K562 (cell line): Measurements from ENCODE around the gene PAN3. TPM values are rescaled to one million over a fixed set of nuclear protein-coding genes. Genes with fewer than 3 reads are reported as not detected.
"Not testable (repeated sequence)": the region's sequence is repeated elsewhere in the genome, so short reads cannot be mapped to it uniquely, and the experiment has no call there.

Source experiments
- ATAC-seq: fragments of 200-7000 bp; cut with Tn5 transposase; 3 replicates; pipeline ENCODE4 v1.9.1; 2020; ENCODE audit warnings: moderate library complexity
- BruUV-seq: library from RNA; stranded (reverse); fragments of 400-500 nt; replicated peaks from 2 replicates; lab custom pipeline; 2021; lab: Mats Ljungman, UMichigan
- CTCF ChIA-PET: fragments of 300-600 bp; formaldehyde crosslinking; extraction: SDS; loops from one replicate; lab custom pipeline; 2021; ENCODE audit warnings: low intra/inter-chr PET ratio; lab: Yijun Ruan, JAX
- POLR2A ChIA-PET: fragments of 300-600, 350-650 bp; sonication (Branson Sonifier 250); formaldehyde crosslinking; extraction: SDS; loops from one replicate; lab custom pipeline; 2021; ENCODE audit warnings: antibody characterized with exemption, inconsistent platforms; lab: Yijun Ruan, JAX
- DNase-seq, 4 experiments: peaks; one replicate each; pipeline versions ENCODE4 v3.0.0 to v3.0.0-alpha.2; 2011 to 2018; ENCODE audit warnings: low spot score in 3 of 4, mixed read lengths in 3 of 4; ENCODE audit errors: extremely low read depth in 1 of 4
- FAIRE-seq: peaks from 2 replicates; lab custom pipeline; 2011; peaks lifted over from hg19 to GRCh38; lab: Jason Lieb, UNC
- H2AFZ ChIP-seq: 2 replicates; pipeline ENCODE4 v1.6.0; 2011; ENCODE audit warnings: low read depth, low read length, control low read depth, inconsistent platforms
- H3K27ac ChIP-seq: fragments of 200-600 bp; 3 replicates; pipeline ENCODE4 v1.8.0; 2011; ENCODE audit warnings: low read depth, mild to moderate bottlenecking, control low read depth, inconsistent platforms, low read length, moderate library complexity, mixed read lengths; ENCODE audit errors: extremely low read depth
- H3K27me3 ChIP-seq, 2 experiments: fragments of 300-600 bp in 1 of 2; 2 replicates in 1 of 2; 3 replicates in 1 of 2; pipeline versions ENCODE4 v1.6.0 to v1.8.0; 2011; ENCODE audit warnings: inconsistent platforms in 2 of 2, low read length in 2 of 2, mild to moderate bottlenecking in 1 of 2, mixed read lengths in 1 of 2, moderate library complexity in 1 of 2; ENCODE audit not compliant: control insufficient read depth in 2 of 2, insufficient read depth in 2 of 2
- H3K36me3 ChIP-seq: fragments of 300-600 bp; 3 replicates; pipeline ENCODE4 v1.8.0; 2011; ENCODE audit warnings: mild to moderate bottlenecking, low read length, inconsistent platforms; ENCODE audit not compliant: control insufficient read depth, insufficient read depth
- H3K4me1 ChIP-seq, 2 experiments: fragments of 200-600 bp in 1 of 2; replicated peaks in 1 of 2; 2 replicates in 1 of 2; 3 replicates in 1 of 2; pipeline versions ENCODE4 v1.5.1 to v1.8.0; 2011; ENCODE audit warnings: inconsistent platforms in 2 of 2, low read length in 2 of 2, mild to moderate bottlenecking in 1 of 2, mixed read lengths in 1 of 2, moderate library complexity in 1 of 2; ENCODE audit not compliant: control insufficient read depth in 2 of 2, insufficient read depth in 2 of 2
- H3K4me2 ChIP-seq: 2 replicates; pipeline ENCODE4 v1.6.1; 2011; ENCODE audit warnings: low read length, control low read depth, inconsistent platforms, mixed read lengths; ENCODE audit not compliant: insufficient read depth
- H3K4me3 ChIP-seq: fragments of 200-600 bp; sonication (generic), shearing (Covaris generic); 2 replicates; pipeline ENCODE4 v1.5.1; 2016; ENCODE audit warnings: control low read depth, inconsistent platforms
- H3K79me2 ChIP-seq: fragments of 200-600 bp; 3 replicates; pipeline ENCODE4 v1.8.0; 2011; ENCODE audit warnings: low read length, inconsistent platforms; ENCODE audit not compliant: control insufficient read depth, insufficient read depth
- H3K9ac ChIP-seq, 2 experiments: 2 replicates each; pipeline versions ENCODE4 v1.6.0 to v1.6.1; 2011; ENCODE audit warnings: low read depth in 2 of 2, low read length in 2 of 2, control low read depth in 1 of 2, inconsistent platforms in 1 of 2, mild to moderate bottlenecking in 1 of 2, mixed read lengths in 1 of 2; ENCODE audit not compliant: insufficient read depth in 1 of 2
- H3K9me1 ChIP-seq: one replicate; pipeline ENCODE4 v1.6.0; 2011; ENCODE audit warnings: inconsistent platforms, mild to moderate bottlenecking, low read length, moderate library complexity; ENCODE audit not compliant: control insufficient read depth, insufficient read depth
- H3K9me3 ChIP-seq: replicated peaks from 2 replicates; pipeline ENCODE4 v1.5.1; 2011; ENCODE audit warnings: low read depth, low read length, inconsistent platforms; ENCODE audit not compliant: control insufficient read depth, insufficient read depth
- H4K20me1 ChIP-seq: replicated peaks from 2 replicates; pipeline ENCODE4 v1.6.1; 2011; ENCODE audit warnings: low read length, inconsistent platforms, mixed read lengths; ENCODE audit not compliant: control insufficient read depth, insufficient read depth
- GATAD2B ChIP-seq: fragments of 450-650 bp; IDR thresholded peaks from 2 replicates; pipeline ENCODE4 v1.6.1; 2017; ENCODE audit warnings: mild to moderate bottlenecking, borderline replicate concordance
- L3MBTL2 ChIP-seq: fragments of 450-650 bp; IDR thresholded peaks from 2 replicates; pipeline ENCODE4 v1.6.1; 2016; ENCODE audit warnings: mild to moderate bottlenecking, moderate library complexity
- SUPT5H ChIP-seq: fragments of 450-650 bp; IDR thresholded peaks from 2 replicates; pipeline ENCODE4 v1.6.1; 2016
- ZNF165 ChIP-seq: fragments of 250-450 bp; sonication (Bioruptor Pico); IDR thresholded peaks from 2 replicates; pipeline ENCODE4 v1.4.0; 2020; ENCODE audit warnings: borderline replicate concordance
- WGBS: fragments of 100-300 bp; shearing (Covaris generic); methylation state at CpG from one replicate; pipeline ENCODE4 v1.1.6; 2016; ENCODE audit warnings: low coverage, mixed read lengths; ENCODE audit not compliant: insufficient coverage; ENCODE audit errors: missing lambda C conversion rate; 5-methylcytosine and 5-hydroxymethylcytosine counted together
- in situ Hi-C: fragments of 300-500 bp; cut with MboI; formaldehyde crosslinking; loops from 4 replicates; pipeline ENCODE4 v1.15.0; 2018; ENCODE audit warnings: inconsistent platforms, mixed read lengths
- intact Hi-C: fragments of 100-400 bp; cut with micrococcal nuclease; formaldehyde crosslinking; loops from 2 replicates; pipeline ENCODE4 v1.14.2; 2022
- polyA plus RNA-seq, 8 experiments: library from polyadenylated mRNA; depleted of rRNA in 4 of 8; stranded (reverse) in 5 of 8; unstranded in 3 of 8; fragments of >200 nt; fragmentation: Nextera tagmentation in 2 of 8; fragmentation: Illumina TruSeq in 1 of 8; extraction: Ambion mirVana in 2 of 8; extraction: Trizol in 1 of 8; gene quantifications; 2 replicates each; pipeline versions ENCODE4 v1.2.1 to v1.2.3, GENCODE V29; 2011 to 2014; ENCODE audit warnings: inconsistent platforms in 1 of 8, missing spikeins in 1 of 8
- total RNA-seq, 7 experiments: library from RNA; depleted of rRNA in 6 of 7; stranded (reverse); fragments of >200 nt in 6 of 7; fragmentation: Illumina TruSeq in 2 of 7; extraction: Trizol in 2 of 7; gene quantifications; 2 replicates each; pipeline versions ENCODE4 v1.2.1 to v1.2.3, GENCODE V29; 2011 to 2021; ENCODE audit warnings: low replicate concordance in 1 of 7
- TF ChIP-seq, protein P1 (sequence below), 2 experiments: fragments of 450-650 bp; IDR thresholded peaks; 2 replicates each; pipeline ENCODE4 v1.6.1; 2016; ENCODE audit warnings: mild to moderate bottlenecking in 2 of 2, borderline replicate concordance in 1 of 2, low read depth in 1 of 2, moderate library complexity in 1 of 2
- TF ChIP-seq, protein P2 (sequence below): IDR thresholded peaks from 3 replicates; pipeline ENCODE4 v1.6.1; 2011; ENCODE audit warnings: borderline replicate concordance, mild to moderate bottlenecking; ENCODE audit not compliant: insufficient read length, insufficient read depth

The PAN3 gene
- total and polyA plus RNA-seq, 9 of the 15 experiments (the other 6 are each of a cell fraction or from before 2014, with no cell fraction given): 7.2 to 19.9 (median 11.6) TPM

- TF ChIP-seq, protein P1, sequence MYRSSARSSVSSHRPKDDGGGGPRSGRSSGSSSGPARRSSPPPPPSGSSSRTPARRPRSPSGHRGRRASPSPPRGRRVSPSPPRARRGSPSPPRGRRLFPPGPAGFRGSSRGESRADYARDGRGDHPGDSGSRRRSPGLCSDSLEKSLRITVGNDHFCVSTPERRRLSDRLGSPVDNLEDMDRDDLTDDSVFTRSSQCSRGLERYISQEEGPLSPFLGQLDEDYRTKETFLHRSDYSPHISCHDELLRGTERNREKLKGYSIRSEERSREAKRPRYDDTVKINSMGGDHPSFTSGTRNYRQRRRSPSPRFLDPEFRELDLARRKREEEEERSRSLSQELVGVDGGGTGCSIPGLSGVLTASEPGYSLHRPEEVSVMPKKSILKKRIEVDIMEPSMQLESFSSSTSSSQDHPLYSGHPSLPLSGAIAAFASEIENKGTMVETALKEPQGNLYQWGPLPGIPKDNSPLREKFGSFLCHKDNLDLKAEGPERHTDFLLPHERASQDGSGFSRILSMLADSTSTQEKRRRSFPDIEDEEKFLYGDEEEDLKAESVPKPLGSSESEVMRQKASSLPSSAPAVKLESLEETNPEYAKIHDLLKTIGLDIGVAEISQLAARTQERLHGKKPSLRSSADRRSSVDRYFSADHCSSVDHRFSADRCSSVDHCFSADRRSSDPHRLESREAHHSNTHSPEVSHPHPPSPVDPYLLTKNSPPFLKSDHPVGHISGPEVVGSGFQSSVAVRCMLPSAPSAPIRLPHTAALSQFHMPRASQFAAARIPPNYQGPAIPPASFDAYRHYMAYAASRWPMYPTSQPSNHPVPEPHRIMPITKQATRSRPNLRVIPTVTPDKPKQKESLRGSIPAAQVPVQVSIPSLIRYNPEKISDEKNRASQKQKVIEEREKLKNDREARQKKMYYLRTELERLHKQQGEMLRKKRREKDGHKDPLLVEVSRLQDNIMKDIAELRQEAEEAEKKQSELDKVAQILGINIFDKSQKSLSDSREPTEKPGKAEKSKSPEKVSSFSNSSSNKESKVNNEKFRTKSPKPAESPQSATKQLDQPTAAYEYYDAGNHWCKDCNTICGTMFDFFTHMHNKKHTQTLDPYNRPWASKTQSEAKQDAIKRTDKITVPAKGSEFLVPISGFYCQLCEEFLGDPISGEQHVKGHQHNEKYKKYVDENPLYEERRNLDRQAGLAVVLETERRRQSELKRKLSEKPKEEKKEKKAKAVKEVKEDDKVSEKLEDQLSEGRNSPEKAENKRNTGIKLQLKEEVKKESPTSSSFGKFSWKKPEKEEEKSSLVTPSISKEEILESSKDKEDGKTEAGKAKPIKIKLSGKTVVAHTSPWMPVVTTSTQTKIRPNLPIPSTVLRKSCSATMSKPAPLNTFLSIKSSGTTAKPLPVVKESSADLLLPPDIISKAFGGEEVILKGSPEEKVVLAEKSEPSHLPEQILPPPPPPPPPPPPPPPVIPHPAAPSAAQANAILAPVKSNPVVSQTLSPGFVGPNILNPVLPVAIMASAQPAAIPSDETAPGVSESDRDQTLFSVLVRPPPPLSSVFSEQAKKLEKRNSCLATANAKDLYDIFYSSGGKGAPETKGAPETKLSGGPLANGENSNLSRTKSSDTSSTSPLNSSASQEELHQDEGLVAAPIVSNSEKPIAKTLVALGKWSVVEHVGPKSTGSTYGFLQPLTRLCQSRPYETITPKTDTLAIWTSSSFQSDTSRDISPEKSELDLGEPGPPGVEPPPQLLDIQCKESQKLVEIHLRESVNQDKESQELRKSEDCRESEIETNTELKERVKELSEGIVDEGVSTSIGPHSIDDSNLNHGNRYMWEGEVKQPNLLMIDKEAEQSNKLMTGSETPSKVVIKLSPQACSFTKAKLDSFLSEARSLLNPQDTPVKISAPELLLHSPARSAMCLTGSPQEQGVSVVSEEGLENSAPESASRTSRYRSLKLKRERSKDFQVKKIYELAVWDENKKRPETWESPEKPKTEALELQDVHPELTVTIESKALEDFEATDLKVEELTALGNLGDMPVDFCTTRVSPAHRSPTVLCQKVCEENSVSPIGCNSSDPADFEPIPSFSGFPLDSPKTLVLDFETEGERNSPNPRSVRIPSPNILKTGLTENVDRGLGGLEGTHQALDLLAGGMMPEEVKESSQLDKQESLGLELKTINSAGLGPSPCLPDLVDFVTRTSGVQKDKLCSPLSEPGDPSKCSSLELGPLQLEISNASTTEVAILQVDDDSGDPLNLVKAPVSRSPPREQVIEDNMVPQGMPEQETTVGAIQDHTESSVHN (IDR thresholded peaks at IDR 0.05; ENCODE audit: borderline replicate concordance in 1 of 2, low read depth in 1 of 2): no peak
- TF ChIP-seq, protein P2, sequence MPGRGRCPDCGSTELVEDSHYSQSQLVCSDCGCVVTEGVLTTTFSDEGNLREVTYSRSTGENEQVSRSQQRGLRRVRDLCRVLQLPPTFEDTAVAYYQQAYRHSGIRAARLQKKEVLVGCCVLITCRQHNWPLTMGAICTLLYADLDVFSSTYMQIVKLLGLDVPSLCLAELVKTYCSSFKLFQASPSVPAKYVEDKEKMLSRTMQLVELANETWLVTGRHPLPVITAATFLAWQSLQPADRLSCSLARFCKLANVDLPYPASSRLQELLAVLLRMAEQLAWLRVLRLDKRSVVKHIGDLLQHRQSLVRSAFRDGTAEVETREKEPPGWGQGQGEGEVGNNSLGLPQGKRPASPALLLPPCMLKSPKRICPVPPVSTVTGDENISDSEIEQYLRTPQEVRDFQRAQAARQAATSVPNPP: no peak
- TF ChIP-seq GATAD2B: no peak
- no peak for TF ChIP-seq L3MBTL2
- TF ChIP-seq SUPT5H: no peak
- TF ChIP-seq ZNF165 (CRISPR knock-in tag): no peak
Measured at GRCh38 chr13:28100150-28101121, 37.9 kb upstream of the PAN3 start, which contains the start of gene FLT3 (continued).

DNA sequence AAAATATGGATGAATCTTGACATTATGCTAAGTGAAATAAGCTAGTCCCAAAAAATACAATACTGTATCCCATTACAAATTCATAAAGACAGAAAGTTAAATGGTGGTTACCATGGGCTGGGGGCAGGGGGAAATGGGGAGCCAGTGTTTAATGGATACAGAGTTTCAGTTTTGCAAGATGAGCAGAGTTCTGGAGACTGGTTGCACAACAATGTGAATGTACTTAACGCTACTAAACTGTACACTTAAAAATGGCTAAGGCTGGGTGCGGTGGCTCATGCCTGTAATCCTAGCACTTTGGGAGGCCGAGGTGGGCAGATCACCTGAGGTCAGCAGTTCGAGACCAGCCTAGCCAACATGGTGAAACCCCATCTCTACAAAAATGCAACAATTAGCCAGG, 36.5 kb upstream of the PAN3 start:
- POLR2A ChIA-PET, H3K36me3 ChIP-seq, FAIRE-seq, H3K27ac ChIP-seq, H2AFZ ChIP-seq, DNase-seq, in situ Hi-C loops, H3K79me2 ChIP-seq, H4K20me1 ChIP-seq, H3K9me3 ChIP-seq, ATAC-seq, H3K9ac ChIP-seq, H3K4me3 ChIP-seq, CTCF ChIA-PET, H3K9me1 ChIP-seq, H3K4me2 ChIP-seq, BruUV-seq, intact Hi-C loops: not testable (repeated sequence)
- Histone ChIP-seq H3K4me1 (peaks cover 0 to 11% of the 10 kb centered on the region in 2 experiments; a peak in 2 of 5 replicates), H3K27me3 (peaks cover 24 to 26% of the 10 kb centered on the region in 2 experiments)
- 5% methylated on average over 4 of the region's 4 CpGs for WGBS
